ENCODE measurements around the gene OSMR. TPM values are rescaled to one million over a fixed set of nuclear protein-coding genes. Genes with fewer than 3 reads are reported as not detected.

The OSMR gene
- total RNA-seq, 1 experiment from 2014 or later: 79.4 TPM

Other genes starting within 250 kb of the OSMR start
- 23.8 and 24.5 TPM in 2 replicates for gene RICTOR, start 228.4 kb downstream of the OSMR start, total RNA-seq (2014; rRNA removed; shearing (Covaris generic))